ENCODE measurements around the gene NEDD4. TPM values are rescaled to one million over a fixed set of nuclear protein-coding genes. Genes with fewer than 3 reads are reported as not detected.
A peak's percentile ranks its signal among the peaks of the same experiment; 100 is the strongest.

NEDD4 gene
- total and polyA plus RNA-seq, 10 of the 15 experiments (the other 5 are each of a cell fraction or from before 2014, with no cell fraction given), result 1.3 to 7.7 (median 4.4) TPM

DNA sequence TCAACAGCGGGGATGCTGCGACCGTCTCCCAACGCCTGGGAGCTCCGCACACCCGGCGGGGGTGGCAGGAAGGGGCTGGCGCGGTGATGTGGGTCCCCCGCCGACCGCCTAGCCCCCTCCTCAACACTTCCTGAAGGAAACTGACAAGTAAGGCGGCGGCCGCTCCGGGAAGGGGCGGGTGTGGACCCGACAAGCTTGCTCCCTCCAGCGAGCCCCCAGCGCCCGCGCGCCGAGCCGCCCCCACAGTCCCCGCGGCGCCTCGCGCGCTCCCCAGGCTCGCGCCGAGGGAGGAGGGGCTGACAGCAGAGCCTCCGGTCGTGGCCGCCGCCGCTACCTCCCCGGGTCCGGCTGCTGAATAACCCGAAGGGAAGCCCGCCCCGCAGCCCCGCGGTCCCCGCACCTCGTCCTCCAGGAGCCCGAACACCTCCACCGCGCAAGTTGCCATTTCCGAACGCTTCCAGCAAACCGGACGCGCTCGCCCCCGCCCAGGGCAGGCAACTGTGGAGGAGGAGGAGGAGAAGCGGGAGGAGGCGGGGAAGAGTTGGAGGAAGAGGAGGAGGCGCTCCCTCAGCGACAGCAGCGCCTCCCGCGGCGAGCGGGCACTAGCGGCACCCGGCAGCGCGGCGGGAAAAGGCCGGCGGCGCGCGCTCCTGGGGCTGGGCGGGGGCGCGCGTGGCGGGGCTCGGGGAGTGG is at the start of gene NEDD4 (continued):
- TF ChIP-seq, protein P1, sequence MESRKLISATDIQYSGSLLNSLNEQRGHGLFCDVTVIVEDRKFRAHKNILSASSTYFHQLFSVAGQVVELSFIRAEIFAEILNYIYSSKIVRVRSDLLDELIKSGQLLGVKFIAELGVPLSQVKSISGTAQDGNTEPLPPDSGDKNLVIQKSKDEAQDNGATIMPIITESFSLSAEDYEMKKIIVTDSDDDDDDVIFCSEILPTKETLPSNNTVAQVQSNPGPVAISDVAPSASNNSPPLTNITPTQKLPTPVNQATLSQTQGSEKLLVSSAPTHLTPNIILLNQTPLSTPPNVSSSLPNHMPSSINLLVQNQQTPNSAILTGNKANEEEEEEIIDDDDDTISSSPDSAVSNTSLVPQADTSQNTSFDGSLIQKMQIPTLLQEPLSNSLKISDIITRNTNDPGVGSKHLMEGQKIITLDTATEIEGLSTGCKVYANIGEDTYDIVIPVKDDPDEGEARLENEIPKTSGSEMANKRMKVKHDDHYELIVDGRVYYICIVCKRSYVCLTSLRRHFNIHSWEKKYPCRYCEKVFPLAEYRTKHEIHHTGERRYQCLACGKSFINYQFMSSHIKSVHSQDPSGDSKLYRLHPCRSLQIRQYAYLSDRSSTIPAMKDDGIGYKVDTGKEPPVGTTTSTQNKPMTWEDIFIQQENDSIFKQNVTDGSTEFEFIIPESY (IDR thresholded peaks at IDR 0.05), result no peak
- TF ChIP-seq, protein P2, sequence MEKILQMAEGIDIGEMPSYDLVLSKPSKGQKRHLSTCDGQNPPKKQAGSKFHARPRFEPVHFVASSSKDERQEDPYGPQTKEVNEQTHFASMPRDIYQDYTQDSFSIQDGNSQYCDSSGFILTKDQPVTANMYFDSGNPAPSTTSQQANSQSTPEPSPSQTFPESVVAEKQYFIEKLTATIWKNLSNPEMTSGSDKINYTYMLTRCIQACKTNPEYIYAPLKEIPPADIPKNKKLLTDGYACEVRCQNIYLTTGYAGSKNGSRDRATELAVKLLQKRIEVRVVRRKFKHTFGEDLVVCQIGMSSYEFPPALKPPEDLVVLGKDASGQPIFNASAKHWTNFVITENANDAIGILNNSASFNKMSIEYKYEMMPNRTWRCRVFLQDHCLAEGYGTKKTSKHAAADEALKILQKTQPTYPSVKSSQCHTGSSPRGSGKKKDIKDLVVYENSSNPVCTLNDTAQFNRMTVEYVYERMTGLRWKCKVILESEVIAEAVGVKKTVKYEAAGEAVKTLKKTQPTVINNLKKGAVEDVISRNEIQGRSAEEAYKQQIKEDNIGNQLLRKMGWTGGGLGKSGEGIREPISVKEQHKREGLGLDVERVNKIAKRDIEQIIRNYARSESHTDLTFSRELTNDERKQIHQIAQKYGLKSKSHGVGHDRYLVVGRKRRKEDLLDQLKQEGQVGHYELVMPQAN (conservative IDR thresholded peaks at IDR 0.05), result no peak
- TF ChIP-seq PAX5 (IDR thresholded peaks at IDR 0.05; ENCODE audit: borderline replicate concordance, low read depth, low read length), result no peak
- no peak for TF ChIP-seq GATAD2B (conservative IDR thresholded peaks at IDR 0.05; ENCODE audit: low read depth)
- no peak for TF ChIP-seq TCF3 (IDR thresholded peaks at IDR 0.05; ENCODE audit: borderline replicate concordance, insufficient read depth, low read depth, low read length)
- peak; percentile 33 for TF ChIP-seq HDAC6 (IDR thresholded peaks at IDR 0.05; ENCODE audit: unreplicated experiment)
- TF ChIP-seq SP1 (IDR thresholded peaks at IDR 0.05; ENCODE audit: low read depth, low read length), result no peak
- peak; percentile 63; the same call in 1 of the 2 replicates for TF ChIP-seq E2F4 (IDR thresholded peaks at IDR 0.05; ENCODE audit: low read depth, low read length)
- no peak for TF ChIP-seq CEBPB (IDR thresholded peaks at IDR 0.05; ENCODE audit: borderline replicate concordance in 1 of 2, low read depth in 2 of 2, low read length in 2 of 2)
- no peak for TF ChIP-seq CBX3 (IDR thresholded peaks at IDR 0.05; ENCODE audit: borderline replicate concordance, low read depth)
- no peak for TF ChIP-seq ELK1 (IDR thresholded peaks at IDR 0.05; ENCODE audit: low read depth, low read length)
- TF ChIP-seq JUNB (IDR thresholded peaks at IDR 0.05), result no peak
- TF ChIP-seq SMAD1 (IDR thresholded peaks at IDR 0.05; ENCODE audit: low read depth, partially characterized antibody), result no peak
- peak; percentile 36; the same call in 1 of the 2 replicates for TF ChIP-seq MAX (IDR thresholded peaks at IDR 0.05; ENCODE audit: low read depth, low read length)
- TF ChIP-seq SIX5 (IDR thresholded peaks at IDR 0.05; ENCODE audit: low read depth, low read length, severe bottlenecking), result no peak
- TF ChIP-seq EED (IDR thresholded peaks at IDR 0.05; ENCODE audit: low read depth), result peak; percentile 66; the same call in 1 of the 2 replicates
- 0 out of 2 replicates have a peak, but pooled peaks have one; percentile 35 for TF ChIP-seq LARP7 (IDR thresholded peaks at IDR 0.05)
- peak; percentile 52; the same call in 1 of the 2 replicates for TF ChIP-seq YY1 (IDR thresholded peaks at IDR 0.05; ENCODE audit: low read depth, low read length)

Measured in GM12878 (cell line).